GM10847 (cell line): ENCODE measurements around the gene PLEKHD1.

Experiments
- POLR2A ChIP-seq: IDR thresholded peaks from 2 replicates; pipeline ENCODE4 v1.6.1; 2011; ENCODE audit not compliant: insufficient read length; ENCODE audit errors: extremely low read depth

Gene PLEKHD1

DNA sequence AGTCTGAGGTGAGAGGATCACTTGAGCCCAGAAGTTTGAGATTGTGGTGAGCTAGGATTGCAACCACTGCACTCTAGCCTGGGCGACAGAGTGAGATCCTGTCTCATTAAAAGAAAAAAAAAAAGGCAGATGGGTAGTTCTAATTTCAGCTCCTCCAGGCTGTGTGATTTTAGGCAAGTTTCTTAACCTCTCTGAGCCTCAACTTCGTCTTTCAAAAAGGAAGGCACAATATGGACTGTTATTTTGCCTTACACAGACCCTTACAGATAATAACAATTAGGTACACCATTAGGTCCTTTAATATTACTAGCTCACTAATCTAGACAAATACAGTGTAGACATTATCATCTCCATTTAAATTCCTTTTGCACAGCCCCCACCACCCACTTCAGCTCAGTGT, 94.9 kb downstream of the PLEKHD1 start:
- no peak for TF ChIP-seq POLR2A

DNA sequence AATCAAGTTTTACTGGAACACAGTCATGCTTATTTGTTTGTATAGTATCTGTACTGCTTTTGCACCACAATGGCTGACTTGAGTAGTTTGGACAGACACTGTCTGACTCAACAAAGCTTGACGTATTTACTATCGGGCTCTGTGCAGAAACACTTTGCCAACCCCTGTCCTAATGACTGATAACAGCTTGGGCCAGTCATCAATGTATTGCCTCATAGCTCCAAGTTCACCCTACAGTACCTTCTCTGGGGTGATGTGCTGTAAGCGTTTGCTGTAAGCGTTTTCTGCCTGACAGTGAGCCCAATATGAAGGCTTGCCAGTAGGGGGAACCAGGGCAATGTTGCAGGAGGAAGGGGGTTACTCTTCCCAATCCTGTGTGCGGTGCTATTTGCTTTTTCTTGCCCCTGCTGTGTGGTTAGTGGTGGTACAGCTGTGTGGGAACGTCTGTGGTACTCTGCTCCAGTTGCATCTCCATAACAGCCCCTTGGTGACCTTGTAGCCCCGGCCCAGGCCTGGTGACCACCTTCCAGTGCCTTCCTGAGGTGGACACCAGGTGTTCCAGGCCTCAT, 95.6 kb downstream of the PLEKHD1 start:
- no peak for TF ChIP-seq POLR2A
